Stomach smooth muscle (tissue), 2 donors: ENCODE measurements around the gene PDZD7.

ENCODE experiments used
- H3K27ac ChIP-seq: one replicate; pipeline ENCODE4 v1.7.0; 2013; ENCODE audit warnings: mild to moderate bottlenecking, low read length, inconsistent platforms
- H3K27me3 ChIP-seq, 2 donors: one replicate each; pipeline ENCODE4 v1.7.0; 2013; ENCODE audit warnings: low read length in 2 of 2; ENCODE audit not compliant: insufficient read depth in 2 of 2, control insufficient read depth in 1 of 2
- H3K36me3 ChIP-seq, 2 donors: one replicate each; pipeline ENCODE4 v1.7.0; 2013; ENCODE audit warnings: low read length in 2 of 2; ENCODE audit not compliant: control insufficient read depth in 2 of 2, insufficient read depth in 2 of 2
- H3K4me1 ChIP-seq: one replicate; pipeline ENCODE4 v1.7.0; 2013; ENCODE audit warnings: low read length; ENCODE audit not compliant: control insufficient read depth, insufficient read depth
- H3K4me3 ChIP-seq, 2 donors: one replicate each; pipeline ENCODE4 v1.7.0; 2013; ENCODE audit warnings: low read length in 2 of 2
- H3K9ac ChIP-seq, 2 donors: one replicate each; pipeline ENCODE4 v1.7.0; 2013; ENCODE audit warnings: low read length in 2 of 2, mild to moderate bottlenecking in 1 of 2
- H3K9me3 ChIP-seq, 2 donors: one replicate each; pipeline ENCODE4 v1.7.0; 2013; ENCODE audit warnings: low read length in 2 of 2; ENCODE audit not compliant: control insufficient read depth in 2 of 2
- donor health status: healthy.
- donor health status: Pancreatic carcinoma.

The PDZD7 gene

DNA sequence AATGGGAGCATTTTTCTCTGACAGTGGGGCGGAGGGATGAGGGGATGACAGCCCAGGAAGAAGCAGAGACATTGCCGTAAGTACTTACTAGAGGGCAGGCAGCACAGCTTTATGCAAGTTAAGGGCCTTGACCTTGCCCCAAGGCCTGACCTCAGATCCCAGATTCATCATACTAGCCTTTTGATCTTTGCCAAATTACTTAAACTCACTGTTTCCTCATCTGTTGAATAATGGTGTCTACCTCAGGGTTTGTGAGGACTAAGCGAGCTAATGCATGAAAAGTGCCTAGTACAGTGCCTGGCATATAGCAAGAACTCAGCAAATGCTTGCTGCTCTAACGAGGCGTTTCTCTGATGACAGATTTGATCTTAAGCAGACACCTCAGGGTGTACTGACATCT is 65.1 kb downstream of the PDZD7 start:
- Histone ChIP-seq H3K36me3 (peaks cover 18 to 25% of the 10 kb centered on the region in 2 donors), H3K27me3 (no peaks in the 10 kb centered on the region), H3K4me1 (peaks cover 13% of the 10 kb centered on the region)

GRCh38 chr10:100963826-100964225 is 67.1 kb downstream of the PDZD7 start:
- Histone ChIP-seq H3K27me3 (no peaks in the 10 kb centered on the region), H3K9me3 (no peaks in the 10 kb centered on the region), H3K27ac (no peak overlapping the region), H3K9ac (no peak overlapping the region), H3K4me1 (peaks cover 5% of the 10 kb centered on the region), H3K4me3 (no peak overlapping the region), H3K36me3 (peaks cover 25 to 34% of the 10 kb centered on the region in 2 donors)

More for the DNA sequence above, 65.1 kb downstream of the PDZD7 start:
- no peak overlapping the region for H3K9ac ChIP-seq
- no peak overlapping the region for H3K27ac ChIP-seq
- H3K9me3 ChIP-seq: no peaks in the 10 kb centered on the region
- no peak overlapping the region for H3K4me3 ChIP-seq

- no peak overlapping the region for H3K4me3 ChIP-seq
- no peak overlapping the region for H3K27ac ChIP-seq
- H3K27me3 ChIP-seq: no peaks in the 10 kb centered on the region
- H3K9me3 ChIP-seq: no peaks in the 10 kb centered on the region
- H3K36me3 ChIP-seq: peaks cover 29 to 42% of the 10 kb centered on the region in 2 donors
- no peak overlapping the region for H3K9ac ChIP-seq
- H3K4me1 ChIP-seq: no peaks in the 10 kb centered on the region
These were observed 68.4 kb downstream of the PDZD7 start for GRCh38 chr10:100962351-100963080.

DNA sequence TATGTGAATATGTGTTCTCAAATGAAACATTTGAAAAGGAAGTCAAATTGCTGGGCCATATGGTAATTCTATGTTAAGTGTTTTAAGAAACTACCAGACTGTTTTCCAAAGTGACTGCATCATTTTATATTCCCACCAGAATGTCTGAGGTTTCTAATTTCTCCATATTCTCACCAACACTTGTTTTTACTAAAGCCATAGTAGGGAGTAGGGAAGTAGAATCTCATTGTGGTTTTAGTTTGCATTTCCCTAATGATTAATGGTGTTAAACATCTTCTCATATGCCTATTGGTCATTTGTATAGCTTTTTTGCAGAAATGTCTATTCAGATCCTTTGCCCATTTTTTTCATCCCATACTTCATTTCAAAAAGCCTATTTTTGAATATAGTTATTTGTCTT is 70.7 kb downstream of the PDZD7 start:
- Histone ChIP-seq H3K27ac (no peak overlapping the region), H3K36me3 (peaks cover 18 to 52% of the 10 kb centered on the region in 2 donors), H3K27me3 (no peaks in the 10 kb centered on the region), H3K9ac (no peak overlapping the region), H3K4me1 (no peaks in the 10 kb centered on the region), H3K4me3 (no peak overlapping the region), H3K9me3 (no peaks in the 10 kb centered on the region)
